Mononuclear cell (primary cell): Measurements from ENCODE around the gene FRAS1. TPM values are rescaled to one million over a fixed set of nuclear protein-coding genes. Genes with fewer than 3 reads are reported as not detected.
"Not testable (repeated sequence)": the region's sequence is repeated elsewhere in the genome, so short reads cannot be mapped to it uniquely, and the experiment has no call there.

ENCODE experiments used
- H3K27me3 ChIP-seq: 2 replicates; pipeline ENCODE4 v1.6.0; 2011; ENCODE audit warnings: low read length, control low read depth; ENCODE audit not compliant: insufficient read depth
- H3K4me1 ChIP-seq: 2 replicates; pipeline ENCODE4 v1.5.1; 2011; ENCODE audit warnings: mild to moderate bottlenecking, low read length, control low read depth; ENCODE audit not compliant: insufficient read depth
- H3K4me3 ChIP-seq: 2 replicates; pipeline ENCODE4 v1.5.1; 2011; ENCODE audit warnings: mild to moderate bottlenecking, low read length, moderate library complexity
- H3K9me3 ChIP-seq: 2 replicates; pipeline ENCODE4 v1.5.1; 2011; ENCODE audit warnings: low read depth, mild to moderate bottlenecking, control low read depth, low read length
- total RNA-seq: library from RNA; depleted of rRNA; stranded (reverse); fragments of >200 nt; gene quantifications from one replicate; pipeline ENCODE4 v1.2.3, GENCODE V29; 2012

The FRAS1 gene
- total RNA-seq, 1 donor, result under 0.01 TPM

GRCh38 chr4:78460368-78460767 is 403.2 kb downstream of the FRAS1 start:
- Histone ChIP-seq H3K4me3 (no peak overlapping the region), H3K27me3 (no peaks in the 10 kb centered on the region), H3K4me1 (no peaks in the 10 kb centered on the region), H3K9me3 (no peaks in the 10 kb centered on the region)

- Histone ChIP-seq H3K4me3 (no peak overlapping the region), H3K27me3 (no peaks in the 10 kb centered on the region), H3K9me3 (no peaks in the 10 kb centered on the region), H3K4me1 (no peaks in the 10 kb centered on the region)
These were observed 407.1 kb downstream of the FRAS1 start for GRCh38 chr4:78464265-78464664.

- H3K27me3 ChIP-seq, H3K4me3 ChIP-seq, H3K9me3 ChIP-seq, H3K4me1 ChIP-seq: not testable (repeated sequence)
These were observed 410.1 kb downstream of the FRAS1 start for GRCh38 chr4:78467223-78467622.

- Histone ChIP-seq H3K27me3 (no peaks in the 10 kb centered on the region), H3K4me1 (no peaks in the 10 kb centered on the region), H3K9me3 (no peaks in the 10 kb centered on the region), H3K4me3 (no peak overlapping the region)
These were observed 411.1 kb downstream of the FRAS1 start for GRCh38 chr4:78468272-78468671.

- Histone ChIP-seq H3K9me3 (no peaks in the 10 kb centered on the region), H3K4me1 (no peaks in the 10 kb centered on the region), H3K27me3 (no peaks in the 10 kb centered on the region), H3K4me3 (no peak overlapping the region)
These were observed 419.1 kb downstream of the FRAS1 start for GRCh38 chr4:78476108-78476704.

GRCh38 chr4:78477276-78477675 is 420.2 kb downstream of the FRAS1 start:
- Histone ChIP-seq H3K4me3 (no peak overlapping the region), H3K27me3 (no peaks in the 10 kb centered on the region), H3K4me1 (no peaks in the 10 kb centered on the region), H3K9me3 (no peaks in the 10 kb centered on the region)

GRCh38 chr4:78478523-78478922 is 421.4 kb downstream of the FRAS1 start:
- H3K27me3 ChIP-seq, result no peaks in the 10 kb centered on the region
- H3K4me1 ChIP-seq, result no peaks in the 10 kb centered on the region
- H3K9me3 ChIP-seq, result no peaks in the 10 kb centered on the region
- H3K4me3 ChIP-seq, result no peak overlapping the region

GRCh38 chr4:78480286-78480685 is 423.2 kb downstream of the FRAS1 start:
- no peaks in the 10 kb centered on the region for H3K4me1 ChIP-seq
- H3K9me3 ChIP-seq, result no peaks in the 10 kb centered on the region
- H3K4me3 ChIP-seq, result no peak overlapping the region
- no peaks in the 10 kb centered on the region for H3K27me3 ChIP-seq

- H3K4me3 ChIP-seq, result no peak overlapping the region
- H3K4me1 ChIP-seq, result no peaks in the 10 kb centered on the region
- H3K27me3 ChIP-seq, result no peaks in the 10 kb centered on the region
- H3K9me3 ChIP-seq, result no peaks in the 10 kb centered on the region
These were observed 424.1 kb downstream of the FRAS1 start for GRCh38 chr4:78481180-78481579.

GRCh38 chr4:78482281-78482680 is 425.2 kb downstream of the FRAS1 start:
- no peaks in the 10 kb centered on the region for H3K27me3 ChIP-seq
- no peak overlapping the region for H3K4me3 ChIP-seq
- H3K9me3 ChIP-seq, result no peaks in the 10 kb centered on the region
- H3K4me1 ChIP-seq, result no peaks in the 10 kb centered on the region

GRCh38 chr4:78483811-78484210 is 426.7 kb downstream of the FRAS1 start:
- no peaks in the 10 kb centered on the region for H3K27me3 ChIP-seq
- H3K4me1 ChIP-seq, result no peaks in the 10 kb centered on the region
- H3K4me3 ChIP-seq, result no peak overlapping the region
- no peaks in the 10 kb centered on the region for H3K9me3 ChIP-seq

- H3K4me3 ChIP-seq, result no peak overlapping the region
- no peaks in the 10 kb centered on the region for H3K4me1 ChIP-seq
- no peaks in the 10 kb centered on the region for H3K27me3 ChIP-seq
- H3K9me3 ChIP-seq, result no peaks in the 10 kb centered on the region
These were observed 427.5 kb downstream of the FRAS1 start for GRCh38 chr4:78484574-78484973.

GRCh38 chr4:78493731-78494130 is 436.6 kb downstream of the FRAS1 start:
- Histone ChIP-seq H3K9me3 (no peaks in the 10 kb centered on the region), H3K27me3 (no peaks in the 10 kb centered on the region), H3K4me1 (no peaks in the 10 kb centered on the region), H3K4me3 (no peak overlapping the region)

- H3K4me3 ChIP-seq, result no peak overlapping the region
- H3K9me3 ChIP-seq, result no peaks in the 10 kb centered on the region
- no peaks in the 10 kb centered on the region for H3K4me1 ChIP-seq
- no peaks in the 10 kb centered on the region for H3K27me3 ChIP-seq
These were observed 439.0 kb downstream of the FRAS1 start for GRCh38 chr4:78496021-78496643.

GRCh38 chr4:78506260-78506659 is 449.1 kb downstream of the FRAS1 start:
- H3K4me1 ChIP-seq, H3K4me3 ChIP-seq, H3K27me3 ChIP-seq, H3K9me3 ChIP-seq: not testable (repeated sequence)

- Histone ChIP-seq H3K4me1 (no peaks in the 10 kb centered on the region), H3K4me3 (no peak overlapping the region), H3K9me3 (no peaks in the 10 kb centered on the region), H3K27me3 (no peaks in the 10 kb centered on the region)
These were observed 451.9 kb downstream of the FRAS1 start for GRCh38 chr4:78509043-78509442.
